GM23338 (cell line): Measurements from ENCODE around the gene R3HDM4. TPM values are rescaled to one million over a fixed set of nuclear protein-coding genes. Genes with fewer than 3 reads are reported as not detected.

Experiments used
- ATAC-seq: fragments of 200-7000 bp; cut with Tn5 transposase; 3 replicates; pipeline ENCODE4 v1.9.1; 2020
- DNase-seq: peaks from one replicate; pipeline ENCODE4 v3.0.0-alpha.2; 2015; ENCODE audit warnings: low spot score
- H2AFZ ChIP-seq: fragments of 200-600 bp; sonication (generic); 2 replicates; pipeline ENCODE4 v1.8.0; 2016; ENCODE audit warnings: antibody characterized with exemption, mild to moderate bottlenecking, moderate library complexity
- H3F3A ChIP-seq: fragments of 200-600 bp; sonication (generic); replicated peaks from 2 replicates; pipeline ENCODE4 v1.8.0; 2017; ENCODE audit warnings: antibody characterized with exemption, mixed run types, low read depth
- H3K27ac ChIP-seq: fragments of 200-600 bp; sonication (generic); 2 replicates; pipeline ENCODE4 v1.6.1; 2016; ENCODE audit warnings: low read depth
- H3K27me3 ChIP-seq: fragments of 200-600 bp; sonication (generic); 2 replicates; pipeline ENCODE4 v1.8.0; 2016; ENCODE audit warnings: mild to moderate bottlenecking, mixed run types, moderate library complexity; ENCODE audit not compliant: insufficient read depth
- H3K36me3 ChIP-seq: fragments of 200-600 bp; sonication (generic); 2 replicates; pipeline ENCODE4 v1.8.0; 2016; ENCODE audit warnings: mild to moderate bottlenecking; ENCODE audit not compliant: insufficient read depth
- H3K4me1 ChIP-seq: fragments of 200-600 bp; sonication (generic); 2 replicates; pipeline ENCODE4 v1.8.0; 2016; ENCODE audit warnings: mild to moderate bottlenecking, moderate library complexity; ENCODE audit not compliant: insufficient read depth
- H3K4me2 ChIP-seq: fragments of 200-600 bp; sonication (generic); 2 replicates; pipeline ENCODE4 v1.7.1; 2017; ENCODE audit warnings: mixed run types
- H3K4me3 ChIP-seq: fragments of 200-600 bp; sonication (generic); 2 replicates; pipeline ENCODE4 v1.6.1; 2016; ENCODE audit warnings: mixed run types
- H3K79me2 ChIP-seq: fragments of 200-600 bp; sonication (generic); replicated peaks from 2 replicates; pipeline ENCODE4 v1.8.0; 2017; ENCODE audit warnings: mild to moderate bottlenecking; ENCODE audit not compliant: insufficient read depth
- H3K9me2 ChIP-seq: fragments of 200-600 bp; sonication (generic); 2 replicates; pipeline ENCODE4 v1.8.0; 2017; ENCODE audit not compliant: insufficient read depth
- H4K20me1 ChIP-seq: fragments of 200-600 bp; sonication (generic); replicated peaks from 2 replicates; pipeline ENCODE4 v1.8.0; 2017; ENCODE audit warnings: mild to moderate bottlenecking; ENCODE audit not compliant: insufficient read depth
- H3K27ac Mint-ChIP-seq: 2 replicates; pipeline ENCODE4 v1.8.0; 2020; ENCODE audit warnings: inconsistent platforms, mild to moderate bottlenecking, moderate library complexity, mixed read lengths
- H3K27me3 Mint-ChIP-seq: 3 replicates; pipeline ENCODE4 v1.8.0; 2022; ENCODE audit warnings: low read depth, mild to moderate bottlenecking, moderate library complexity, mixed read lengths, inconsistent platforms; ENCODE audit not compliant: insufficient read depth, poor library complexity
- H3K36me3 Mint-ChIP-seq: 3 replicates; pipeline ENCODE4 v1.8.0; 2021; ENCODE audit warnings: low read depth, mild to moderate bottlenecking, inconsistent platforms, moderate library complexity, mixed read lengths
- H3K4me1 Mint-ChIP-seq: 3 replicates; pipeline ENCODE4 v1.8.0; 2020; ENCODE audit warnings: mild to moderate bottlenecking, inconsistent platforms, mixed read lengths
- H3K4me3 Mint-ChIP-seq: 3 replicates; pipeline ENCODE4 v1.8.0; 2021; ENCODE audit warnings: moderate library complexity, mild to moderate bottlenecking, inconsistent platforms, mixed read lengths
- H3K9me3 Mint-ChIP-seq: 3 replicates; pipeline ENCODE4 v1.8.0; 2020; ENCODE audit warnings: moderate library complexity, mild to moderate bottlenecking, inconsistent platforms, mixed read lengths
- CTCF ChIP-seq, 2 experiments: fragments of 200-600 bp in 1 of 2; sonication (generic) in 1 of 2; conservative IDR thresholded peaks; 2 replicates each; pipeline versions ENCODE4 v1.5.1 to v1.6.1; 2016 to 2017; ENCODE audit warnings: antibody characterized with exemption in 2 of 2, low read depth in 2 of 2, mild to moderate bottlenecking in 2 of 2, moderate library complexity in 1 of 2
- ETS1 ChIP-seq: IDR thresholded peaks from 2 replicates; pipeline ENCODE4 v1.6.1; 2016; ENCODE audit warnings: antibody characterized with exemption
- JUNB ChIP-seq: IDR thresholded peaks from one replicate; pipeline ENCODE4 v1.6.1; 2016; ENCODE audit warnings: antibody characterized with exemption; ENCODE audit not compliant: unreplicated experiment
- POLR2AphosphoS5 ChIP-seq: IDR thresholded peaks from 2 replicates; pipeline ENCODE4 v1.6.1; 2016; ENCODE audit warnings: antibody characterized with exemption, low read depth
- STAT1 ChIP-seq: IDR thresholded peaks from one replicate; pipeline ENCODE4 v1.6.1; 2016; ENCODE audit warnings: antibody characterized with exemption; ENCODE audit not compliant: unreplicated experiment
- ZNF331 ChIP-seq: fragments of 250-450 bp; sonication (Bioruptor Pico); IDR thresholded peaks from 2 replicates; pipeline ENCODE4 v1.5.0; 2020; ENCODE audit warnings: low read depth, mild to moderate bottlenecking, moderate library complexity
- ZNF462 ChIP-seq: fragments of 250-450 bp; sonication (Bioruptor Pico); IDR thresholded peaks from 2 replicates; pipeline ENCODE4 v1.5.0; 2020; ENCODE audit warnings: mild to moderate bottlenecking, moderate library complexity
- polyA plus RNA-seq: library from polyadenylated mRNA; unstranded; fragments of >200 nt; fragmentation: Nextera tagmentation; extraction: Ambion mirVana; gene quantifications from 2 replicates; pipeline ENCODE4 v1.2.1, GENCODE V29; 2016
- total RNA-seq: library from RNA; depleted of rRNA; stranded (reverse); fragments of >200 nt; shearing (Covaris generic); gene quantifications from 2 replicates; pipeline ENCODE4 v1.2.3, GENCODE V29; 2014

Gene R3HDM4
- total and polyA plus RNA-seq, 2 experiments from 2014 or later: 76.5 to 87.1 TPM

- TF ChIP-seq ZNF462 (CRISPR knock-in tag): no peak
- TF ChIP-seq JUNB: no peak
- TF ChIP-seq ETS1: no peak
- no peak for TF ChIP-seq POLR2AphosphoS5
These were observed 16.0 kb downstream of the R3HDM4 start (continued) for GRCh38 chr19:896999-897398.

GRCh38 chr19:896434-896833 lies 16.6 kb downstream of the R3HDM4 start:
- Mint-ChIP-seq H3K27me3 (peaks cover 19% of the 10 kb centered on the region), H3K4me1 (peaks cover 5% of the 10 kb centered on the region), H3K27ac (no peak overlapping the region), H3K9me3 (peaks cover 3% of the 10 kb centered on the region; the same call in 1 of the 3 replicates), H3K4me3 (no peak overlapping the region), H3K36me3 (peaks cover 15% of the 10 kb centered on the region)
- Histone ChIP-seq H3K9me2 (no peaks in the 10 kb centered on the region), H3K27me3 (no peaks in the 10 kb centered on the region), H3K4me1 (peaks cover 3% of the 10 kb centered on the region; the same call in 1 of the 2 replicates), H3F3A (peaks cover 3% of the 10 kb centered on the region), H2AFZ (no peak overlapping the region), H3K36me3 (no peaks in the 10 kb centered on the region), H3K4me2 (no peak overlapping the region), H3K4me3 (no peak overlapping the region), H3K27ac (no peak overlapping the region), H4K20me1 (peaks cover 2% of the 10 kb centered on the region; the same call in 1 of the 2 replicates), H3K79me2 (no peaks in the 10 kb centered on the region; the same call in 1 of the 2 replicates)
- ATAC-seq: no peak
- no peak for DNase-seq
- TF ChIP-seq CTCF (conservative IDR thresholded peaks at IDR 0.05; ENCODE audit: low read depth in 2 of 2) (no peak), ZNF331 (CRISPR knock-in tag) (no peak), STAT1 (no peak), ZNF462 (CRISPR knock-in tag) (no peak)
